Activated CD8-positive, alpha-beta memory T cell treated with anti-CD3 and anti-CD28 coated beads, Interleukin-2, amount 50 U/mL, for 1 hour (primary cell): ENCODE results near the gene TP53AIP1.

Experiments
- DNase-seq: peaks from one replicate; pipeline ENCODE4 v3.0.0-alpha.2; 2020; ENCODE audit errors: extremely low read depth

Gene TP53AIP1

DNA sequence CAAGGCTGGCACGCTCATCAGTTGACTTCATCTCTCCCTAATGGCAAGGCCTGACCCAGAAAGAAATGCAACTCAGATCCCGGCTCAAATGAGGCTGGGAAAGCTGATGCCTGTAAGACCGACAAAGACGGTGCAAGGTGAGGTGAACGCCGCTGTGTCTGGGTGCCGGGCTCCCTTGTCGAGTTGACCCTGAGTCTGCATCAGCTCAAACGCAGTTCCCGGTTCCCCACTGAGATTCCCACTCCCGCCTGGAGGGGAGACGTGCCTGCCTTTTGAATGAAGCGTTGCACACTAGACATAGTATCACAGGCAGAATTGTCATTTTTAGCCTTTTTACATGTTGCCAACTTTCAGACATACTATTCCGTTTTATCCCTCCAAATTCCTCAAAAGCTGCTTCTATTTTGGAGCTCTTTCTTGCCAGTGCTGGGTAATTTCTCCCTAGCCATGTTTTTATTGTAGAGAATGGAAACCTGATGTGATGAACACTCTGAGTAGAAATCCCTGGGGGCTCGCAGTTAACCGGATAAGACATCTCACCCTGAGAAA lies 831 bp upstream of the TP53AIP1 start:
- DNase-seq: no peak

DNA sequence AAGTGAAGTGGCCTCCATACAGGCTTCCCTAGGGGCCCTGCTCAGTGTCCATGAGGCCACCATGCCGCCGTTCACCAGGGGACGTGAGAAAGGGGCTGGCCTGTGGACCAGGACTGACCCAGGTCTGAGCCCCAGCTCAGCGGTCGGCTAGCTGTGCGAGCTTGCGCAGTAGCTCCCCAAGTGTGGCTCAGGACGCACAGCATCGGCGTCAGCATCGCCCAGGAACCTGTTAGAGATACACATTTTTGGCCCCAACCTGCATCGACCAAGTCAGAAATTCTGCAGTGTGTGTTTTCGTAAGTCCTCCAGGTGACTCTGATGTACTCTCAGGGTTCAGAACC lies 429 bp downstream of the TP53AIP1 start:
- DNase-seq: no peak

DNA sequence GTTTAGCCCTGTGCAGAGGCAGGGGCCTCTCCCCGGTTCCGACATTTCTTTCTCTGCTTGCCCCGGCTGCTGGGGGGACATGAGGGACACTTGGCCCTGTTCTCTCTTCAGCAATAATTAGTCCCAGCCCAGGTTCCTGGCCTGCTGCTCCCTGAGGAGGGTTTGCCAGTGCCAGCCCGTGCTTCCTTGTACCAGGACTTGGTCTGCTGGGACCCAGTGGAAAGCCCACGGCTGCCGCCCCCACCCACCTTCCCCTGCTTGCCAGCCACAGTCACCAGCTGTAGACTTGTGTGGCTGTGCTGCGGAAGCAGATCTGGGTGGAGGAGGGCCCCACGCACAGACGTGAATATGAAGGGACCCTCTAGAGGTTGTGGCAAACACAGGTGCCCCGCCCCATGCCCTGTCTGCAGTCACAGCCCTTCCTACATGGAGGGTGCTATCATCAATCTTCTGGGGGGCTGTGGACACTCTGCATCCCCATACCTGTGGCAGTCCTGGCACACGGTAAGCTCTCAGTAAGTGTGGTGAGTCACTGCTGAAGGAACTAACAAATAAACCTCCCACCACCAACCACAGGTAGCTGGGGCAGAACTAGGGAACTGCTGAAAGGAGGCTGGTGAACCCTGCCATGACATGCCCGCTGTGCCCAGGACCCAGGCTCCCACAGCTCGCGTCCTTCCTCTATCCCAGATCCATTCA lies 949 bp downstream of the TP53AIP1 start:
- DNase-seq: no peak

DNA sequence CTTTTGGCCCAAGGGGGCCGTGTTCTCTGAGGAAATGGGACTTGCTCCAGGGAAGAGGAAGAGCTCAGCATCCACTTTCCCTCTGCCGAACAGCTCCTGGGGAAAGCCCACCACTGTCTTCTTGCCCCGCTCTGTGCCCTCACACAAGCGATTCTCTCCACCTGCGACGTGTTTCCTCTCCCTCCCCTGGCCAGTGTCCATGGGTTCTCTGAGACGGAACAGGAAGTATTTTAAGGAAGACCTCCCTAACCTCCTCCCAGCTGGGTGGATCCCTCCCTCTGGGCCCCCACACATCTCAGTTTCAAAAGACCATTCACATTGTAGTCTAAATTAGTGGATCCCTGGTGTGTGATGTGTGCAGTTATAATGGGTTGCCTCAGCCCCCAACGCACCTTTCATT lies 1.6 kb downstream of the TP53AIP1 start:
- no peak for DNase-seq

DNA sequence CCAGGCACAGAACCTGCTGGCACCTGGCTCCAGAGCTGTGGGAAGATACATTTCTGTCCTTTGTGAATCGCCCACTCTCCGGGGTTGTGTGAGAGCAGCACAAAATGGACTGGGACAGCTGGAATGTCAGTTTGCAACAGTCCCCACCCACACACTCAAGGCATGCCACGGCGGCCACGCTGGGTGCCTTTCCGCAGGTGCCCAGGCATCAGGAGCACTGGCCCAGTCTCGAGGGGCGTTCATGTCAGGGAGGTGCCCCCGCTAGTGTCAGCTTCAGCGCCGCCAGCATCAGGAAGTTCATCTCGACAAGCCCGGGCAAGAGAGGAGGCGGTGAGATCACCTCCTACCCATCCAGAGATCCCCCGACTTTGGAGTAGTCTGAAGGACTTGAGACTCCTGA lies 2.1 kb downstream of the TP53AIP1 start:
- DNase-seq: no peak

DNA sequence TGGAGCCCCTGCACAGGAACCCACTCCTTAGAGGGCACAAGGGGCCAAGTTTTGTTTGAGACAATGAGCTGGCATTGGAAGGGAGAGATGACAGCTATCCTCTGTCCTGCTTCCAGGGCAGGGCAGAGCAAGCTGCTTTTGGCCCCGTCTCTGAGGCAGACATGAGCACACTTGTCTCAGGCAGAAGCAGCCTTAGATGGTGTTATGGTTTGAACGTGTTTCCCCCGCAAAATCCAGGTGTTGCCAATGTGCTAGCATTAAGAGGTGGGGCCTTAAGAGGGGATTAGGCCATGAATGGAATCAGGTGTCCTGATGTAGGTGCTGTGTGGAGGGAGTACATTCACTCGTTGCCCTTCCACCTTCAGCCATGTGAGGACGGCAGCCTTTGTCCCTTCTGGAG lies 2.5 kb downstream of the TP53AIP1 start:
- no peak for DNase-seq

DNA sequence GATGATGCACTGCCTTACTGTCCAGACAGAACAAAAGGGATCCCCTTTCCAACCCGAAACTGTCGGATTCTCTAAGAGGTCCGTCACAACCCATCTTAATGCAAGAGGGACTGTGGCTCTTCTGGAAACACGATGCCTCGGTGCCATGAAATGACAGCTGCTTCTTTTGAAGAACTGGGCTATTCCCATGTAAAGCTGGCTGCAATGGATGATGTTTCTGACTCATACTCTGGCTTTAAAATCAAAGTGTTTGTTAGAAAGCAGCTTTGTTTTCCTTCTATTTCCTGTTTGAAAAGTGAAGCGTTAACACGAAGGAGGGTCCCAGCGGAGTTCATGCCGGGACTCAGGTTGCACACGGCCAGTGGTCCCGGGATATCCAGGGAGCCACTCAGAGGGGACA lies 3.1 kb downstream of the TP53AIP1 start:
- no peak for DNase-seq

DNA sequence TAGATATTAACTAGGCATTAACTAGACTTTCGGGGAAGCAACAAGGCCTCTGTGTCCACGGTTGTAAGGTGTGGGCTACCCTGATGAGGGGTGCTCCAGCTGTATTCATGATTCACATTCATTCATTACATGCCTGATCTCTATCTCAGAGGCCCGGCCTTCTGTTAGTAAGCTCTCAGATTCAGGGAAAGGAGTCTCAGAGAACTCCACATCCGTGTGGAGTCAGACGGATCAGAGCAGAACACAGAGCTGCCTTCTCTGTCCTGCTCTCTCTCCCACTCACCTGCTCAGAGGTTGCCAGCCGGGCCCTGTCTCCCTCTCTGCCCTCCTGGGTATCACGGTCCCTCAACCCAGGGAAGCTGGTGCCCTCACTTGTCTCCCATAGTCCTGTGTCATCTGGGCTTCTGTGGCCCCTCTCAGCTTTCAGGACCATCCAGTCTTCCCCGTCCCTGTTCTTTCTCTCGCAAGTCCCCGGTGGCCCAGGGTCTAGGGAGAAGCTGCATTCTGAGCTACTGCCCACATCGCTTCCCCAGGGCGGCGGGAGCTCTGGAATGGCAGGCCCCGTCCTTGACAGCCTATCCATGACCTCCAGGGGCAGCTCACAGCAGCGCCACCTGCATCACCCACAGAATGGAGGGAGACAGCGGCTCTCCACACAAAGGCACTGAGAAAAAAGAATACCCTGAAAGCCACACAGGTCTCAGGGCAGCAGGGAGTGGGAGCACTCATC lies 4.3 kb downstream of the TP53AIP1 start:
- DNase-seq: no peak

DNA sequence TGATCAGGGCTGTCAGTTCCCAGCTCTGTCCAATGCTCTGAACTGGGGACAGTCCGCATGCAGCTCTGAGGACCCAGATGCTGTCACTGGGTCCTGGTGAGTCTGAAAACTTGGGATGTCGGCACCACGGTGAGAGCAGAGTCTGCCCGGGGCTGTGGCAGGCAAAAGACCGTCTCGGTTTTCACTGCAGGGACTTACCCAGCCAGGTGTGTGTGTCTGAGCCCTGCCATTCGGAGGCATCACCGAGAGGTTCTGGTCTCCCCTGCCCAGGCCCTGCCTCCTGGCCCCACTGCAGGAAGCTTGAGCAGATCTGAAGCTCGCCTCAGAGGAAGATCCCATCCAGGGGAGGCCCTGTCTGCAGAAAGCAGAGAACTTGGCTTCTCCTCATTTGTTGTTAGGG lies 5.2 kb downstream of the TP53AIP1 start:
- DNase-seq: no peak

DNA sequence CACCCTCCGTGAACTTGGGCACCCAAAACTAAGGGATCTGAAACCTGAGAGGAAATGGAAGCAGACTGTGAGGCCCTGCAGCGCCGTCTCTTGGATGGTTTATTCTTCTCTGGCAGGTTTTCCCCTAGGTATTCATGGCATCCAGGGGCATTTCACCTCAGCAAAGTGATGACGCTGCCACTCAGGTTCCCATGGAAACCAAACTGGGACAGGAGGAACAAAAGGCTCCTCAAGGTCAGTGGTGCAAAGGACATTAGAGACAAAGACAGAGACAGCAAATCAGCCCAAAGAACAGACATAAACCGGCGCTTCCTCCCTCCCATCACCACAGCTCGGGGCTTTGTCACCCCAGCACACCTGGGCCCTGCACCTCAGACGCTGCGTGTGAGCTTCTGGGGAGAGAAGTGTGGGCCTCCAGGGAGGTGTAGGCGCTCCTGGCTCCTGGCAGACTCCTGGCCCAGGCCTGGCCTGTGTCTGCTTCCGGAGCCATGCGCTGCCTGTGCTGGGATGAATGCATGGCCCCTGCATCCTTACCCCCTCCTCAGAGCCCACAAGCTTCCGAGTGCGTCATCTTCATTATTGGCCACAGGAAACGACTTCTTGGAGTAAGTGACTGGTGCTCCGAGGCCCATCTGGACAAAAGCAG lies 5.9 kb downstream of the TP53AIP1 start:
- DNase-seq: no peak

DNA sequence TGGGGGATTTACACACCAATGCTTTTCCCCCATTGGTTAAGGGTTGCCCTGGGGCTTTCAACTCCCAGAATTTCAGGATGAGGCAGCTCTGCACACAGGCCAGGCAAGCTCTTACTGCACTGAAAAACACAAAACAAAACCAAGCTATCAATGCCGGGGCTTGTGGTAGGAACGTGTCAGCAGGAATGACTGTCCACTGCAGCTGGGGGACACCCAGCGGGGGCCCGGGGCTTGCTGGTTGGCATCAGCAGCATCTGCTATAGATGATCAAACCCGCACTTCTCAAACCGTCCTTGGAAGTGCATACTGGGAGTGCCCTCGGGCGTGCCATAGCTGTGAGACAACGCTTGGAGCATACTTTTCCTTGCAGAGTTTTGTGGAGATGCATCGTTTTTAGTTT lies 7.7 kb downstream of the TP53AIP1 start:
- DNase-seq: no peak

DNA sequence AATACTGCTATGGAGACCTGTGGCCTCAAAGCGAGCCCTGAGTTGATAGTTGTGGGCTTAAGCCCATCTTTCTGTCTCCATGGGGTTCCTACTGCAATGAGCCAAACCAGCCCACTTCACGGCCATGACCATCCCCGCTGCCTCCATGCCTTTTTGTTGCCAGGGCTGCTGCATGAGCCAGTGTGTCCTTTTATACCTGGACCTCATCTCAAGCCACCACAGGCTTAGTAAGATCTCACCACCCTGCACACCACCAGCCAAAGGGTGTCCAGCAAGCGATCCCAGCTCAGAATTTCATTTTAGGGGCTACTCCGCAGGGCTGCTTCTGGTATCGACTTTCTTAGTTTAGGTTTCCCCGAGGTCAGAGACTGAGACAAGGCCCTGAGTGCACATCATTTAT lies 8.3 kb downstream of the TP53AIP1 start:
- DNase-seq: no peak

DNA sequence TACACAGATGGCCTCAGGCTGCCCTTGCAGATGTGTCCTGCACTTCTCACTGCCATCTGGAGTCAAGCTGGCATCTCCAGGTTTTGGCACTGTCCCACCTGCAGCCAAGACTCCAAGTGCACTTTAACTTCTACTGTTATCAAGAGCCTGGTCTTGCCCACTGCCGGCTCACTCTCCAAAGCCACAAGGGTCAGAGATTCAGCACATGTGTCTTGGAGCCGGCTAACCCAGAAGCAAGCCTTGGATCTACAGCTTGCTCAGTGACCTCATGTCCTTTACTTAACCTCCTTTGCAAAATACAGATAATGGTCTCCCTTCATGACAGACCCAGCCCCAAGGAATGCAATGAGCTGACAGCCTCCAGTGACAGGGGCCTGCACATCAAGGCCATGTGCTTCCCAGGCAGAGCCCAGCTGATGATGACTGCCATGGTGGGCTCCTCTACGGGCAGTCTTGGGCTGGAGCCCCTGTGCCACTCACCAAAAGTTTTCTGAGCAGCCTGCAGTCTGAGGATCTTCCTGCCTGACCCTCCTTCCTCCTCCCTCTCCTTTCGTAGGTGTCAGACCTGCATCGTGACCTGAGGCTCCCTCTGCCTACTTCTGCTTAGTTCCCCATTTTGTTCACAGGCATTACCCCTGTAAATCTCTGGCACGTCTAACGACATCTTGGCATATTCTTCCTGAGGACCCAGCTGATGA lies 9.0 kb downstream of the TP53AIP1 start:
- no peak for DNase-seq

DNA sequence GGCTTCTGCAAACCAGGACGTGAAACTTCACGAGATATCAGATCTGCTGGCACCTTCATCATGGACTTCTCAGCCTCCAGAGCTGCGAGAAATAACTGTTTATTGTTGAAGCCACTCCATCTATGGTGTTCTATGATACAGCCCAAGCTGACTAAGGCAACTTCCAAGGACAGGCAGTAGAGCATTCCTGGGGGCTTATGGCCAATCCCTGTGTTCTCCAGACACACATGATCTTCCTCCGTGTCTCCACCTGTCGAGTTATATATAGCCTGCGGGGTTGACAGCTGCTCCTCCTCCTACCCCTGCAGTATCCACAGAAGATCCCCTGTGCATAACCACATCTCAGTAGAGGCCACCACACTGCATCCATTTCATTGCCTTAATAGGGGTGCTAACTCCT lies 11.0 kb downstream of the TP53AIP1 start:
- no peak for DNase-seq

DNA sequence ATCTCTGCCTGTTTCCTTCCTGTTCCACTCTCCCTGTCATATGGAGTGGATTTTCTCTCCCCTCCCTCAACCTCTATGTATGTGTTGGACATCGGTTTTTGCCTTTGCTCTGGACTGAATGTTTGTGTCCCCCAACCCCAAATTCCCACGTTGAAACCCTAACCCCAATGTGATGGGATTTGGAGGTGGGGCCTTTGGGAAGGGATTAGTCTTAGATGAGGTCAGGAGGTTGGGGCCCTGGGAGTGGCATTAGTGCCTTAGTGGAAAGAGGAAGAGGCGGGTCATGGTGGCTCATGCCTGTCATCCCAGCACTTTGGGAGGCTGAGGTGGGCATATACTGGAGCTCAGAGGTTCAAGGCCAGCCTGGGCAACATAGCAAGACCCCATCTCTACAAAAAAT lies 11.6 kb downstream of the TP53AIP1 start:
- no peak for DNase-seq

DNA sequence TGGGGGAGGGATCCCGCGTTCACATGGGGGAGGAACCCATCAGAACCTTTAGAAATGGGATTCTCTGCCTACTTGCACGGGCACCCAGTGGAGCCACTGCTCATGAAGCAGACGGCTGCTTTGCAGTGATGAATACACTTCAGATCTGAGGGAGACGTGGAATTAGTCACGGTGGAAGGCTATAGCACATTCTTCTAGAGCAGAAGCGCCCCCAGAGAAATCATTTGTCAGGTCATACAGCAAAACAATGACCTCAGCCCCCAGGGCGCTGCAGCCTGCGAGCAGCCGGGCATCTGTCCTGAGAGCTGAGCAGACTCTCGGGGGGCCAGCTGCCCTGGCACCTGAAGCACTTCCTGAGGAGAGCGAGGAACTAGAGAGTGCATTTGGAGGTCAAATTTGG lies 12.7 kb downstream of the TP53AIP1 start:
- DNase-seq: no peak

DNA sequence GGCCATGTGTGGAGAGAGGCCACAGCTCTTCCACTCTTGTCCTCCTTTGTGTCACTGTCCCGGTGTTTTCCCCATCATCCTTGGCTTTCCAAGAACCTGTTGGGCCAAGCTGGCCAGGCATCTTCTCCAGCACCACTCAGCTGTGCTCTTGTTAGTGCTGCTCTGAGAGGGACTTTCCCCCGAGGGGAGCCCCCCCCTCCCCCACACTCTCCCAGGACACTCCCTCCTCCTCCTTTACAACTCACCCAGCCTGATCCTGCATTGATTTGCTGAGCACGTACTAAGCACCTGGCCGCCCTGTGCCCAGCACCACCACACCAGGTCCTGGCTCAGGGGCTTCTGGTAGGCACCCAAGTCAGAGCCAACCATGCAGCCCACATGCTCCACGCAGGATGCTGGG lies 13.2 kb downstream of the TP53AIP1 start:
- DNase-seq: no peak

DNA sequence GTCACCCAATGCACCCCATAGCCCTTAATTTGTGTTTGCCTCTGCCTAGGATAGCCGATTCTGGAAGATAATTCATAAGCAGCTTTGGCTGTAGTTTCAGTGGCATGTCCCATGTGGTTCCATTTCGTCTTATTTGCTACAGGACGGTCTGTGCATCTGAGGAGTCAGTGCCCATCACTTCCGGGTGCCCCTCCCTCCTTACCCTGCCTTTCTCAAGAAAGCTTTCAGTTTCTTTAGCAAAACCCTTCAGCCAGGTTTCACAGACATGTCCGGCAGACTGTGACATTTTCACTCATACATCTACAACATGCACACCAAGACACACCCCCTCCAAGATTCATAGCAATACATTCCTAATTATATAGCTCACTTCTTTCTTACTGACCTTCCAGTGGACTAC lies 14.3 kb downstream of the TP53AIP1 start:
- no peak for DNase-seq

DNA sequence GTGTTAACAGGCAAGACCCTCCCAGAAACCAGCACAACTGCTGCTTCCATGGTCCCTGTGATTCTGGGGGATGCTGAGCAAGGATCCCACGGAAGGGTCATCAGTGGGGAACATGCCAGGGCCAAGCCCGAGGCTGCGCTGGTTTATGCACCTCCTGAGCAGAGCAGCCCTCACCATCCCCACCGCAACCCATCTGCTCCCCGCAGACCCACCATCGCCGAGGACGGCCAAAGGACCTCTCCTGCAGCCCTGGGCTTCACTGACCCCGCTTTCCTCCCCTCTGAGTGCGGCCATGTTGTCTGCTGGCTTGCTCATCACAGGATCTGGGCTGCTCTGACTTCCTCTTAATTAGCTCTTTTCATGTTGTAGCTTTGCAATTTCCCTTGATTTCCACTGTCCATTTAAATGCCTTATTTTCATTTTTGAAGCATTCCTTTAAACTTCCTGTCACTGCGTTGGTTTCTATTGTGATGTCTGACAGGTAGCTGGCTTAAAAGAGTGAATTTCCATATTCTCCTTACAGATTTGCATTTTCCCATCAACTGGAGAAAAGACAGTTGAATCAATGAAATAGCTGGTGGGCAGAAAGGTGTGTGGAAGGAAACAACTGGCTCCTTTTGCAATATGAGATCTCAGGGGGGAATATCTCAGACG lies 14.9 kb downstream of the TP53AIP1 start:
- DNase-seq: no peak

DNA sequence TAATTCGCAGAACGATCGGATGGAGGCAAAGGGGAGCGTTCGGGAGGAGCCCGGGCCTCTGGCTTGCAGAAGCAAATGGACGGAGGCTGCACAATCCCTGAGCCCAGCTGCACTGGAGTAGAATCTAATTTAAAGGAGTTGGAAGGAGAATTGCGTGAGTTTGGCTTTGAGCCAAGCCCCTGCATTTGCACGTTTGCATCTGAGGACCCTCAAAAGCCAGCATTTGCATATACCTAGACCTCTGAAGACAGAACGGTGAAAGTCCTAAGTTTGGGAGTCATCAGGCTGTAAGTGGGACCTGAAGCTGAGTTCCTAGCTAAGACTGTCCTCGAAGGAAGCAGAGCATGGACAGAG lies 15.6 kb downstream of the TP53AIP1 start:
- DNase-seq: no peak

DNA sequence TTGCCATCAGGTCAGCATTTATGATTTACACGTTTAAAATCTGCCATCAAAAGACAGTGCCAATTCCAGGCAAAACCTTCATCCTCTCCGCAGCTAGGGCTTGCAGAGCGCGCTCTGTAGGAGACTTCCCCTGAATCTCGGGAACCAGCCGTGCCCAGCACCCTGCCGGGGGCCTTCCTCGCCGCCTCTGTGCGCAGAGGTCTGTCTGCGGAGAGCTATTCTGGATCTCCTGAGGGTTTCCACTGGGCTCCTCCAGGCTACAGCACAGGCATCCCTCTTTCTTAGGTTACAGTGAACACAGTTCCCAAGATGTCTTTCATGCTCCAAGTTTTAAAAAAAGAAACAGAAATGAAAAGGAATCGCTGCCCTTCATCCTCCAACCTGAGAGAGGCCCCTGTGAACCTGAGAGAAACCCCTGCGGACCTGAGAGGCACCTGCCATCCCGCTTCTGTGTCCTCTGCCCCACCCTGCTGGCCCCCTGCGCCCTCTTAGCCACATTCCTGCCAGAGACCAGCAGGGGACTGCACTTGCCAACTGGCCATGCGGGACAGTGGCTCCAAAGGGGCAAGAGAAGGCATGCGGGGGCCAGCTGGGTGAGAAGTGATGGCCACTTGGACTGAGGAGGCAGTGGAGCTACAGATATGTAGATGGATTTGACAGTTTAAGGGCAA lies 16.1 kb downstream of the TP53AIP1 start:
- no peak for DNase-seq
